A204.1 (cell line): Measurements from ENCODE around the gene NDUFA8.

Experiments used
- FAIRE-seq: peaks from 2 replicates; lab custom pipeline; 2012; peaks lifted over from hg19 to GRCh38; lab: Jason Lieb, UNC

Gene NDUFA8

DNA sequence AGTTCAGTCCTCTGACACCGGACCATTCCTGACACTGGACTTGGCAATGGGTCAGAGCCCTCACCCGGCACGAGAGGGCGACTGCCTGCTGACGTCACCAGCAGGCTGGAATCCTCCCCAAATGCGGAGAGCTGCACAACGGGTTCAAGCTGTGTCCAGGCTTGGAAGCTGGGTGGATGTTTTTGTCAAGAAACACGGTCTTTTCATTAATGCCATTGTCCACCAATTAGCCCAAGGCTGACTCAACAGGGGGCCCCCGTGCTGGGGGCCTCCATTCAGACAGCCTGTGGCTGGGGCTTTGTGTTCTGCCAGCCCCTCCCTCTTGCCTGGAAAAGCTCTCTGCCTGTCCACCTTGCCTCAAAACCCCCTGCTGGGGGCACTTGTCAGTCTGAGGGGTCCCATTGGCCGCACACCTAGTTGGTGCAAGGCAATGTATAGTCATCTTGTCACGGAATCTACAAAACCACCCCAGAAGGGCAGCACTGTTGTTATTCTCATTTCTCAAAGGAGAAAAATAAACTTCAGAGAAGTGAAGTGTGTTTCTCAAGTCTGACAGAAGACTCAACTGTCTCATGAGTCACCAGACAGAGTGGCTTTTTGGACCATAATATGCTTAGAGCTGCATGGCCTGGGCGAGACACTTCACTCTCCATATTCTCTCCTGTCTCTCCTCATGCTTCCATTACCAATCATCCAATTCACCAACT, 24.6 kb downstream of the NDUFA8 start:
- FAIRE-seq = no peak

GRCh38 chr9:122133984-122134535, 25.5 kb downstream of the NDUFA8 start:
- FAIRE-seq = no peak

DNA sequence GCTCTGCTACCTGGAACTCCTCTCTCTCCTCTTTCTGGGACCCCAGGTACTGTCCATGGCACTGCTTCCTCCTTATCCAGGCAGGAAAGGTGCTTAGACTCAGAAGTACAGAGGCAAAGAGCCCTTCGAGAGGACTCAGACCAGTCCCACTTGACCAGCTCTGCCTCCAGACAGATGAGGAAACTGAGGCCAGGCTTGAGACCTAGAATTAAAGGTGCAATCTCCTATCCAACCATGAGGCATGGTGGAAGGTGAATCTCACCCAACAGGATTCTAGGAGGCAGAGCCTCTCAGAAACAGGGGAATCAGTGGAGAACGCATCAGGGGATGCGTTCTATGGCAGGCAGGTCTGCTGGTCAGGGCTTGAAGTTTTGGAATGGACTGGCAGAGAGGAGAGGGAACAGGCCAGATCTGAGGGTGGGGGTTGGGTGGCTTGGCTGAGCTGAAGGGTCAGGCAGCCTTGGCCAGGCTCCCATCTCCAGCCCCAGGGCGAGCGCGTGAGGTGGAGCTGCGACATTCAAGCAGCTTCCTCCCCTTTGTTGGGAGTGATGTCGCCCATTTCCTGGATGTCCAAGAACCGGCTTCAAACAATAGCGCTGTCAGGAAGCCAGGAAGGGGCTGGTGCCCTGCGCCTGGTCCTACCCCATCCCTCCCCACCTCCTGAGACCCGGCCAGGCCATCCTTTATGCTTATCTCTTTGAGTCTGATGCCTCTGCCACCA, 26.2 kb downstream of the NDUFA8 start:
- FAIRE-seq = no peak

GRCh38 chr9:122132539-122132938, 27.0 kb downstream of the NDUFA8 start:
- no peak for FAIRE-seq

GRCh38 chr9:122131401-122132001, 28.1 kb downstream of the NDUFA8 start:
- no peak for FAIRE-seq

- FAIRE-seq = no peak
These were observed 28.7 kb downstream of the NDUFA8 start for GRCh38 chr9:122130837-122131236.

DNA sequence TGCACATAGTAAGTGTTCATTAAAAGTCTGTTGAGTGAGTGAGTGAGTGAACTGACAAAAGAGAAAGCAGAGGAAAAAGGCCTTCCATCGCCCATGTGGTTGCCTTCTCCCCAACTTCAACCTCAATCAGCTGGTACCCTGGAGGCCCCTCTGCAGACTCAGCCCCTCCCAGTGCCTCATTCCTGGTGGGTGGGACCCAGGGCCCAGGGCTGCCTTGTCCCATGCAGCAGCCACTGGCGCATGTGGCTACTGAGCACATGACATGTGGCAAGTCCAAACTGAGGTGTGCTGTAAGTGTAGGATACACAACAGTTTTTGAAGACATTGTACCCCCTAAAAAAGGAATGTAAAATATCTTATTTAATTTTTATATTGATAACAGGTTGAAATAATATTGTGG, 29.6 kb downstream of the NDUFA8 start:
- FAIRE-seq = no peak

DNA sequence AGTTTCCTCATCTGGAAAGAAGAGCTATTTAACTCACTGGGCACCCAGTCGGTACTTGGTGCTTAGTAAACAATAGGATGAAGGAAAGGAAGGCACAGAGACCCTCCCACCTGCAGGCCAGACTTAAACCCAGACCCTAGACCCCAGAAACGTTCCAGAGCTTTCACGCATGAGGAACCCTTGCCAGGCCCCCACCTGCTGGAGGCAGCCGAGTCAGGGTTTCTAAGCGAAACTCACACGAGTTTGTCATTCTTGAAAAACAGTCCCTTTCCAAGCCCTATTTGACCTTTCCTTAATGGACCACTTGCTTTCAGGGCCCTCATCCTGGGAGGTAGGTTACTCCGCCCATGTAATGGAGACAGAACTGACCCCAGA, 30.6 kb downstream of the NDUFA8 start:
- no peak for FAIRE-seq

- FAIRE-seq = no peak
These were observed 31.3 kb downstream of the NDUFA8 start for GRCh38 chr9:122128007-122128968.

DNA sequence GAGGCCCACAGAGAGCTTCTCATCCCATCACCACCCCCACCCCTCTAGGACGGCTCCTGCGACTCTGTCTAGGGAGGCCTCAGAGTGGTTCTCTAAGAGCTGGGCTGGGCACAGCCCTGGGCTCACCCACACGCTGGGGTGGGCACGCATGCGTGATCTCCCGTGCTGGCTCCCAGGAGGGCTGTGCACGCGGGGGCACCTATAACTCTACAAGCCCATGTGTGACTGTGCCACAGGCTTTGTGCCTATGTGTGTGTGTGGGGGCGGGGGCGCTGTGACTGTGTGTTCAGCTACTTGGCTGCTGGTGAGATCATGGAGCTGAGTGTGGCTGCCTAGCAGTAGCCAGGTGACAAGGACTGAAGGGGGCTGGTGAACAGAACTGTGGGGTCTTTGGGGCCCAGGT, 32.2 kb downstream of the NDUFA8 start:
- FAIRE-seq = no peak

- no peak for FAIRE-seq
These were observed 33.0 kb downstream of the NDUFA8 start for GRCh38 chr9:122126331-122127261.

DNA sequence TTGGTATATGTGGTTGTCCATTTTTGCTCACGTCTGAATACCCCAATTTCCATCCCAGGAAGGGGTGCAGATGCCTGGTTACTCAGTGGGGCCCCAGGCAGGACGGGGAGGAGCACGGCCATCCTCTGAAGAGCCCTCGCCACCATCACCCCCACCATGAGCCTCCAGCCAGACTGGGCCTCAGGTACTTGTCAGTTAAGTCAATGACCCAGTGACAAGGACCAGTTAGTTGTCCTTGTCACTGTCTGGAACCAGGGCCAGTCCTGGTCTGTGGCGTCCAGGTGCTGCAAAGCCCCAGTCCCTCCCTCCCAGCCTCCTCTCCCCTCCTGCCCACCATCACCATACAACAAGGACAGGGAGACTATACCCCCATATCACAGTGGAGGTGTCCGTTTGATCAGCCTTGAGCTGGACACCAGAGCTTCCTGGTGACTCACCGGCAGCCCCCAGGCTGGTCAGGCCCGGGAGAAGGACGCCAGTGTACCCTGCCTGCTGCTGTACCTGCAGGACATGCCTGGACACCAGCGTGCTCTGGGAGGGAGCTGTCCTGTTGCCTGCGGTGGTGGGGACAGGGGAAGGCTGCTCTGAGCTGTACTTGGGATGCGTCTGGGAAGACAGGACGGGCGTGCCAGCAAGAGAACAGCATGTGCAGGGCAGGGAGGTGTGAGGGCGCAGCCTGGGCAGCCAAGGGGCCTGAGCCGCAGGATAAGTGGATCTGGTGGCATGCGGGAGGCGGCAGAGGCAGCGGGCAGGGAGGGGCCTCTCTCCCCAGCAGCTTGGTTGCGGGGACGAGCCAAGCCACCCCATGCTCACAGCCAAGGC, 33.9 kb downstream of the NDUFA8 start:
- FAIRE-seq = no peak

- FAIRE-seq = no peak
These were observed 34.4 kb downstream of the NDUFA8 start for GRCh38 chr9:122125158-122125508.

- no peak for FAIRE-seq
These were observed 35.1 kb downstream of the NDUFA8 start for GRCh38 chr9:122124528-122124927.

GRCh38 chr9:122124048-122124447, 35.5 kb downstream of the NDUFA8 start:
- no peak for FAIRE-seq

GRCh38 chr9:122122903-122123632, 36.5 kb downstream of the NDUFA8 start:
- peak; percentile 23 for FAIRE-seq

DNA sequence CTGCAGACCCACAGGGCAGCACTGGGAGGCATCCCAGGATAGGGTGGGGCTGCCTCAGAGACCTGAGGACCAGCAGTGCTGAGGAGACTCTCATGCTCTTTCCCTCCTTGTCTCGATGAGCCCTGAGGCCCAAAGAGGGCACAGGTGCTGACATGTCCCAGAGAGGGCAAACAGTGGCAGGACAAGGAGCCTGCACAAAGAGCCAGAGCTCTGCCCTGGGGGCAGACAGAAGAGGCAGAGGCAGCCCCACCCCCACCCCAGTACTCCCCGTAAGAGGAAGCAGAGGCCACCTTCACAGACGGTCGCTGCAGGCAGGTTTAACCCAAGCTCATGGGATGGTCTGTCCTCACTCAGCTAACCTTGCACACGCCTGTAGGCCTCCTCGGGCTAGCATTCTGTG, 37.1 kb downstream of the NDUFA8 start:
- FAIRE-seq = no peak

DNA sequence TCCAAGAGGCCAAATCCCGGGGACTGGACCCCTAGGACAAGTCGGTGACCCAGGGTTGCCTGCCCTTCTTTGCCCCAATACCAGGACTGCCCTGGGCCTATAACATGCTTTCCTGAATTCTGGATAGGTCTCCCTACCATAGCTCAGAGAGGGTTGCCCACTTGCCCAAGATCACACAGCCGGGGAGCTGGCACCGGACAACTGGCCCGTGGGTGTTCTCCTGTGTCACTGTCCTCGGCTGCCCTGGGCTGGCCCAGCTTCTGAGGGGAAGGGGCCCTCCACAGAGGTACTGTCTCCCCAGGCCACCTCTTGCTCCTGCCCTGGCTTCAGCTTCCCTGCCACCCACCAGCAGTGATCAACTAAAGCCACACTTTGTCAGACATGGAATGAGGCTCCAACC, 37.6 kb downstream of the NDUFA8 start:
- no peak for FAIRE-seq

GRCh38 chr9:122121391-122121790, 38.2 kb downstream of the NDUFA8 start:
- no peak for FAIRE-seq
